OCI-M1 (cell line): ENCODE data around the gene CYB5B.

ENCODE experiments used
- DNase-seq: peaks from one replicate; lab custom pipeline; 2025; lab: John Stamatoyannopoulos, UW

The CYB5B gene

GRCh38 chr16:69444873-69445517 is 20.6 kb downstream of the CYB5B start:
- DNase-seq = peak; percentile 69

DNA sequence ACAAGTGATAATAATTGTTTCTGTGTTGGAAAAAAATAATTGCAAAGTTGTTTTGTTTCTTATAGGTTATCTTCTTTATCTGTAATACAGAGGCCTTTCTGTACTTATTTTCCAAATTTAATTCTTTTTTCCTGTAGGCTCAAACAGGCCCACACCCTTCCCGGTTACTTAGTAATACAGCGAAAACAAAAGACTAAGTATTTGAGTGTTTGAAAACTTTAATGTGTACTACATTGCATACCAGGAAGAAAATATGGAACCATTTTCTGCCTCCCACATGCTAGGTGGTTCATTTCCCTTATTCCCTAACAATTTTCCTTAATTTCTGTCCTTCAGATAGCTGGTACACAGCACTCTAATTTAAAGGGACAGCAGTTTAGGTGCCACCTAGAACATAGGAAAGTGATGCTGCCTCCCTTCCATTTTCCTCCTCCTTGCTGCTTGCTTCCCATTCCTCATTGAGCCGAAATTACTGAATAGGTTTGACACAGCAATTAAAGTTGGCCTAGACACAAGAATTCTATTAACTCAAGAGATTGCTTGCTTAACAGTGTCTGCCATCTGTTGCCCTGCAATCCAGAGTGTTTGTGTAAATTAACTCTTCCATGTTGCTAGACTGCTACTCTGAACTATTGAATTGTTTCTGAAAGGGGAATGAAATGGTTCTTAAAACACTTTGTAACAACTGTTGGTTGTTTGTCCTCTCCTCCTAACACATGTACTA is 24.2 kb downstream of the CYB5B start:
- DNase-seq = no peak

GRCh38 chr16:69451166-69451565 is 26.7 kb downstream of the CYB5B start:
- DNase-seq = no peak

DNA sequence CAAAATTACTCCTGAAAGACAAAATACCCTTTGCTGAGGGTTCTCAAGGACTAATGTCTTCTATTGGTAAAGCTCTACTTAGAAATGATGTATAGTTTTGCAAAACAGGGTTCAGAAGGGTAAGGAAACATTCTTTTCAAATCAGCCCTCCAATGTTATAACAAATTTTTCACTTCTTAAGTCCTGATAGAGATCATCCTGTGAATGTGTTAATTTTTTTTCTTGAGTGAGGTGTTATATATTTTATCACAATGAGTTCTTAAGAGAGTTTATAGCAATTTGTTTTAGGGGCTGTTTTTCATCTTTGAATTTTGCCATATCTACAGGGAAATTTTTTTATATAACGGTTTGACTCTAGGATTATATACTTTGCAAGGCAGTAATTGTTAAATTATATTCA is 29.5 kb downstream of the CYB5B start:
- DNase-seq = no peak

DNA sequence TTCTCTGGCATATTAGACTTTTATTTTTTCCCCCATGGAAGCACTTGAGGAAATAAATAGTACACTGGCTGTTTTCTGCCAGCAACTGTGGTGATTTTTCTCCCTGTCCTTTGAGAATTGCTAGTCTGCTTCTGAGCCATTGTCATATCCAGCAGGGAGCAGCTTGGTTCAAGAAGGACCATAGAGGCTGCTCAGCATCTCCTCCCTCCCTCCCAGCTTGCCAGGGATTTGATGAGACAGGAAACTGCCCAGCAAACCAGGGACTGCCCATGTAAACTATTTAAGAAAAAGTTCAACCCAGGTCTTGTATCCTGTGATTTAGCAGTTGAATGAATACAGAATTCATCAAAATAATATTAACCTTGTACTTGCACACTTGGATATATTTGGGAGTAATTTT is 39.5 kb downstream of the CYB5B start:
- DNase-seq = no peak

- DNase-seq = peak; percentile 71
Observed at GRCh38 chr16:69465083-69465721, 40.8 kb downstream of the CYB5B start.

- no peak for DNase-seq
Observed at GRCh38 chr16:69465881-69466280, 41.5 kb downstream of the CYB5B start.

DNA sequence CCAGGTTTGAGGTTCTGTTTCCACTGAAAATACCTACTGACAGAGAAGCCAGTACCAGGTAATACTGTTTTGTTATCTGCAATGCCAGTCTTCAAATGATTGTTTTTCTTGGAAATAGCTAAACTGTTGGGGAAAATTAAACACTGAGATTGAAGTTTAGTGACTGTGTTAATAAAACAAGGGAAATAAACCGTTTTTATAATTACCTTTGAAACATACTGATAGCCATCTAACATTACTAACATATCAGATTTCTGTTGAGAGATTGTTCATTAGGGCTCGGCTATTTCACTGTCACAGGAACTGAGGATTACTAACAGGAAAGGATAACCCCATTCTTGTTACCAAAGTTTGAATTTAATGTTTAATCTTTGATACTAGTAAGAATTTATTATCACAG is 42.1 kb downstream of the CYB5B start:
- DNase-seq = no peak

DNA sequence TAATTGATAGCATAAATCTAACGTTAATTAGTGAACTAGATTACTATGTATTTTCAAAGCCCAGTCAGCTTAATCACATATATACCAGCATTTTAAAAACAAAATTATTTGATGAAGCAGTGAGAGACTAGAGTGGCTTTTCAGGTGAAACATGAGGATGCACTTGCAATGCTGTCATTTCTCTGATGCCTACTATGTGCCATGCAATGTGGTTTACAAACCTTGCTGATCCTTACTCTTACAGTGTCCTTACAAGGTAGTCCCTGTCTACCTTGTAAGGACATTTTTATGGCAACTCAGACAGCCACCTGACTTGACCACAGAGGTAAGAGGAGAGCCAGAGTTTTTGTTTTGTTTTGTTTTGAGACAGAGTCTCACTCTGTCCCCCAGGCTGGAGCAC is 42.7 kb downstream of the CYB5B start:
- DNase-seq = no peak

DNA sequence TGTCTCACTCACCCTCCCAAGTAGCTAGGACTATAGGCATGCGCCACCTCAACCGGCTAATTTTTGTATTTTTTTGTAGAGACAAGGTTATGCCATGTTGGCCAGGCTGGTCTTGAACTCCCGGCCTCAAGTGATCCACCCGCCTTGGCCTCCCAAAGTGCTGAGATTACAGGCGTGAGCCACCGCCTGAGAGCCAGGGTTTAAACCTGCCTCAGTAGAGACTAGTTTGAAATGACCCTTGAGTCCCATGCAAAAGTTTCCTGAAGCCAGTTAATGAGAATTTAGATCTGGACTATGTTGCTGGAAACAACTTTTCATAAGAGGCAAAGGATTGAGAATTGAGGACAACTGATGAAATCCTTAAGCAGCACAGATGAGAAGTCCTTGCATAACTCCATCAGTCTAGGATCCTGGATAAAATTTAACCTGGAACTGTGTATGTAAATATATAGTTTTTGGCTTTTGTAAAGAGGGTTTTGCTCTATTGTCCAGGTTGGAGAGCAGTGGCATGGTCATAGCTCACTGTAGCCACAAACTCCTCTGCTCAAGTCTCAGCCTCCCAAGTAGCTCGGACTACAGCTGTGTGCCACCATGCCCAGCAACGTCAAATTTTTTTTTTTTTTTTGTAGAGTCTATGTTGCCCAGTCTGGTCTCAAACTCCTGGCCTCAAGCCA is 43.2 kb downstream of the CYB5B start:
- DNase-seq = no peak

GRCh38 chr16:69469807-69470561 is 45.6 kb downstream of the CYB5B start:
- no peak for DNase-seq

DNA sequence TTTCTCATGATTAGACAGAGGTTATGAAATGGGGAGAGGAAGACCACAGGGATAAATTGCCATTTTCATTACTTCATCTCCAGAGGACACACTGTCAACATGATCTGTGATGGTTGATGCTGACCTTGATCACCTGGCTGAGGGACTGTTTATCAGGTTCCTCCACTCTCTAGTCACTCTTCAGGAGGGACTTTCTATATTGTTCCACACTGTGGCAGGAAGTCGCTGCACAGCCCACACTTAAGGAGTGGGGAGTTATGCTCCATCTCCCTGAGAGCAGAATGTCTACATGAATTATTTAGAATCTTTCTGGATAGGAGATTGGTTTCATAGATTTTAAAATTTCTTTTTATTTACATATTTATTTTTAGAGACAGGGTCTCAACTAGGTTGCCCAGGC is 46.7 kb downstream of the CYB5B start:
- DNase-seq = no peak

- no peak for DNase-seq
Observed at GRCh38 chr16:69474408-69474807, 50.0 kb downstream of the CYB5B start.

DNA sequence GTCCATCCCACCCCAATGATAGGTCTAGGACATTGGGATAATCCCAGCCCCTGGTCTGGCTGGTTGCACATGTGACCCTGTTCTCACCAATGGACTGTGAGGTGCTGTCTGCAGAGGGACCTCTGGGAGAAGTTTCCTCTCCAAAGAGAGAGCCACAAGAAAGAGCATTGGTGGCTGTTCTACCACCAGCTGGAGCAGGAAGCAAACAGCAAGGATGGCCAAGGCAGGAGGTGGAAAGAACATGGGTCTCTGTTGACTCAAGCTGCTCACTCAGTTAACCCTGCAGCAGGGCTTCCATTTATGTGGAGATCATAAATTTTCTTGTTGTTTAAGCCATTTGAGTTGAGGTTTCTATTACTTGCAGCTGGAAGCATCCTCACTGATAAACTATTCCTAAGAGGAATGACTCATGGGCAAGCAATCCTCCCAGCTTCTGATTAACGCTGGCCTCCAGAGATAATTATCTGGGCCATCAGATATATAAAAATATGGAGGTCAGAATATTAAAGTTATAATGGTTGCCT is 52.6 kb downstream of the CYB5B start:
- peak; percentile 39 for DNase-seq

DNA sequence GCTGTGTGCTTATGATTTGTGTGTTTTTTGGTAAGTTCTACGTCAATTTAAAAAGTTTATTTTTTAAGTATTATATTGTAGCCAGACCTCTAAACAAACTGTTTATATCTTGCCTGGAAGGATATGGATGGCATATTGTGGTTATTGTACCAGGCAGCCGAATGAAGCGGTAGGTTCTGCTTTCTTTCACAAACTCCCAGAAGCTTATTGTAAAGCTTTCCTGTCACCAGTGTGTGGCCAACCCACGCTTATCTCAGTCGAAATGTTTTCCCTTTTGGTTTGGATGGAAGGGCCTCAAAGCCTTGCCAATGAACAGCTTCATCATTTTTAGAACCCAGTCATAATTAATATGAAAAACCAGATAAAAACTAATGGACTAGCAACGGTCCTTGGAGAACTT is 53.1 kb downstream of the CYB5B start:
- DNase-seq = peak; percentile 70

DNA sequence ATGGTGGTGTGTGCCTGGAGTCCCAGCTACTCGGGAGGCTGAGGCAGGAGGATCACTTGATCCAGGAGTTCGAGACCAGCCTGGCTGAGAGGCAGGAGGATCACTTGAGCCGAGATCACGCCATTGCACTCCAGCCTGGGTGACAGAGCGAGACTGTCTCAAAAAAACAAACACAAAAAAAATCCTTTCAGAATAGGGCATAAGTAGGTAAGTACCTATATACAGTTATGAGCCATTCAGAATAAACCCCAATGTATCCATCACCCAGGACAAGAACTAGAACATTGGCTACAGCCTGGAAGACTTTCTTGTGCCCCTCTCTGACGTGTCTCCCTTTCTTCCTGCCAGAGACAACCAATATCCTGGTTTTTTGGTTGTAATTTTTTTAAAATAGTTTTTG is 54.3 kb downstream of the CYB5B start:
- no peak for DNase-seq

DNA sequence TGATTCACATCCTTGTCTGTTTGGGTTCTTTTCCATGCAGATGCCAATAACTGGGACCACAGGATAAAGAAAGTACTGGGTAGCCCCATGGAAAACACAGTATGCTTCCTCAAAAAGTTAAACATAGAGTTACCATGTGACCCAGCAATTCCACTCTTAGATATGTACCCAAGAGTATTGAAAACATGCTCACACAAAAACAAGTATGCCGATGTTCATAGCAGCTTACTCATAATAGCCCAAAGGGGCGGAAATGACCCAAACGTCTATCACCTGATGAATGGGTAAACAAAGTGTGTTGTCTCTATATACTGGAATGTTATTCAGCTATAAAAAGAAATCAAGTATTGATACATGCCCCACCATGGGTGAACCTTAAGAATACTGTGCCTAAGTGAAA is 55.4 kb downstream of the CYB5B start:
- no peak for DNase-seq

DNA sequence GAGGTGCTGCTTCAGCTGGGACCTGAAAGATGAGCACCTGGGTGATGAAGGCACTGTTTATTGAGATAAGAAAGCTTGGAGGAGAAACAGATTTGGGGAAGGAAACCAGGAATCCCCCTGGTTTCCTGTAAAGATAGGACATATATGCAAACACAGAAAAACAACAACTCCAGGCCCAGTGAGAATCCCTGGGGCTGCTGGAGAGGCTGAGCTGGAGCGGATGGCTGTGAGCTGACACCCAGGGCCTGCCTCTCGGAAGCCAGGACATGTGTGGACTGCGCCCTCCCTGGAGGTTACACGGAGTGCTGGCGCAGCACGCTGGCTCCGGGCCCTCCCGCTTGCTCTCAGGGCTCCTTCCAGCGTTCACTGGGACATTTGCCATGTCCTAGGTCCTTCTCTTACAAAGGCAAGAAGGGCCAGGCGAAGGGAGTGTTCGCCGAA is 57.5 kb downstream of the CYB5B start:
- DNase-seq = no peak

- DNase-seq = no peak
Observed at GRCh38 chr16:69482410-69482991, 58.1 kb downstream of the CYB5B start.

GRCh38 chr16:69483611-69484010 is 59.2 kb downstream of the CYB5B start:
- no peak for DNase-seq

GRCh38 chr16:69485361-69485760 is 60.9 kb downstream of the CYB5B start:
- no peak for DNase-seq
